BJ (cell line): ENCODE measurements around the gene TALDO1. TPM values are rescaled to one million over a fixed set of nuclear protein-coding genes. Genes with fewer than 3 reads are reported as not detected.

ENCODE experiments used
- CTCF ChIA-PET: fragments of 350-600 bp; formaldehyde crosslinking; extraction: SDS; loops from one replicate; lab custom pipeline; 2021; ENCODE audit warnings: antibody characterized with exemption, inconsistent platforms; lab: Yijun Ruan, JAX
- POLR2A ChIA-PET: fragments of 300-600 bp; sonication (Branson Sonifier 250); formaldehyde crosslinking; extraction: SDS; loops from one replicate; lab custom pipeline; 2021; ENCODE audit warnings: antibody characterized with exemption; lab: Charles Lee
- DNase-seq: peaks from one replicate; pipeline ENCODE4 v3.0.0-alpha.2; 2011; ENCODE audit warnings: low read depth
- H3K27me3 ChIP-seq: 2 replicates; pipeline ENCODE4 v1.6.0; 2011; ENCODE audit warnings: low read length; ENCODE audit not compliant: control insufficient read depth, insufficient read depth
- H3K36me3 ChIP-seq: 2 replicates; pipeline ENCODE4 v1.5.1; 2011; ENCODE audit warnings: low read length; ENCODE audit not compliant: control insufficient read depth, insufficient read depth
- H3K4me3 ChIP-seq: 2 replicates; pipeline ENCODE4 v1.5.1; 2011; ENCODE audit warnings: low read depth, mild to moderate bottlenecking, control low read depth, low read length
- polyA plus RNA-seq: library from polyadenylated mRNA; depleted of rRNA; stranded (reverse); fragments of >200 nt; gene quantifications from 2 replicates; pipeline ENCODE4 v1.2.3, GENCODE V29; 2011
- TF ChIP-seq, protein P1 (sequence below): IDR thresholded peaks from 2 replicates; pipeline ENCODE4 v1.5.1; 2011; ENCODE audit warnings: low read depth, mild to moderate bottlenecking, control low read depth, inconsistent platforms, low read length, moderate library complexity; ENCODE audit not compliant: insufficient read depth

TALDO1 gene
- polyA plus RNA-seq, 1 experiment: 278 TPM

DNA sequence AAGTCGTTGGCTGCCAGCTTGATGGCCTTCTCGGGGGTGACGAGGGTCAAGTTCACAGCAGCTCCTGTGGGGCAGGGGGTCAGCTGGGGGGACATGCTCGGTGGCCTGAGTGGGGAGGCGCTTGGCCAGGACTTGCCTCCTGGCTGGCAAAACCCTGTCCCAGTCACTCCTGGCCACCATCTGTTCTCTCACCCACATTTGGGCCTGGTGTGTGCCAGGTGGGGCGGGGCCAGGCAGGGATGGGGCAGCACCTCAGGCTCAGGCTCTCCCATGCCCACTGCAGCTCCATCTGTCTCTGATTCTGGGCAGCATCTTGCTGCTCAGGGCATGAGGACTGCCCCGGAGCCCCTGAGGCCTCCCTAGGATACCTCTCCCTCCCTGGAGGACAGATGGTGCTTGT, 46.3 kb downstream of the TALDO1 start:
- Histone ChIP-seq H3K36me3 (peaks cover 2% of the 10 kb centered on the region), H3K27me3 (no peaks in the 10 kb centered on the region), H3K4me3 (no peak overlapping the region)
- TF ChIP-seq, protein P1, sequence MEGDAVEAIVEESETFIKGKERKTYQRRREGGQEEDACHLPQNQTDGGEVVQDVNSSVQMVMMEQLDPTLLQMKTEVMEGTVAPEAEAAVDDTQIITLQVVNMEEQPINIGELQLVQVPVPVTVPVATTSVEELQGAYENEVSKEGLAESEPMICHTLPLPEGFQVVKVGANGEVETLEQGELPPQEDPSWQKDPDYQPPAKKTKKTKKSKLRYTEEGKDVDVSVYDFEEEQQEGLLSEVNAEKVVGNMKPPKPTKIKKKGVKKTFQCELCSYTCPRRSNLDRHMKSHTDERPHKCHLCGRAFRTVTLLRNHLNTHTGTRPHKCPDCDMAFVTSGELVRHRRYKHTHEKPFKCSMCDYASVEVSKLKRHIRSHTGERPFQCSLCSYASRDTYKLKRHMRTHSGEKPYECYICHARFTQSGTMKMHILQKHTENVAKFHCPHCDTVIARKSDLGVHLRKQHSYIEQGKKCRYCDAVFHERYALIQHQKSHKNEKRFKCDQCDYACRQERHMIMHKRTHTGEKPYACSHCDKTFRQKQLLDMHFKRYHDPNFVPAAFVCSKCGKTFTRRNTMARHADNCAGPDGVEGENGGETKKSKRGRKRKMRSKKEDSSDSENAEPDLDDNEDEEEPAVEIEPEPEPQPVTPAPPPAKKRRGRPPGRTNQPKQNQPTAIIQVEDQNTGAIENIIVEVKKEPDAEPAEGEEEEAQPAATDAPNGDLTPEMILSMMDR: no peak
- POLR2A ChIA-PET: no interaction called here
- CTCF ChIA-PET: interaction anchor here (1.6 kb wide), 1 partner anchor 10 kb away, joined by 6 read pairs; no protein-coding TSS in a partner anchor
- no peak for DNase-seq

DNA sequence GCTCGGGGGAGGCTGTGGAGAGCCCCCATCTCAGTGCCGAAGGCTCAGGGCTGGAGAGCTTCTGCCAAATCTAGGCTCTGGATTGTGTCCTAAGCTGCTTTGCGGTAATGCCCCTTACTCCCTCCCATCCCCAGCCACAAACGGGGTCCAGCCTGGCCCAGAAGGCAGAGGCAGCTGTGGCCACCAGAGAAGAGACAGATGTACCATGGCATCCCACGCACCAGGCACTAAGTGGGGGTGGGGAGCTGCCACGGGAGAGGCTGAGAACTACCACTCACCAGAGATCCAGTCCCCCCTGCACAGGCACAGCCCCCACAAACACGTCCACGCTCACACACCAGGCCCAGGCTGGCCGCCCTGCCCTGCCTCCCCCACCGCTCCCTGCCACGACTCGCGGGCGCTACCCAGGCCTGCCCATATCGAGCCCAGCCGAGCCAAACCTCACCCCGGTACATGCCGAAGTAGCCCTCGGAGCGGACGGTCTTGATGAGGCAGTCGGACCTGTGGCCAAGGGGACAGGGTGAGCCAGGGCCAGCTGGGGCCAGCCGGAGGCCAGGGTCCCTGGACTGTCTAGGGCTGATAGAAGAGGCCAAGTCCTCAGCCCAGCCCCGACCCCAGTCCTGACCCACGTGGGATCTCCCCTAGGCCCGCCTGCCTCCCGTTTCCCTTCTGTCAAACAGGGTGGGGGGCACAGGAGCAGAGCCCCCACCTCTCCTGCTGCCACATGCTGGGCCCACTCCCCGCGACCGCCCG, 46.9 kb downstream of the TALDO1 start:
- CTCF ChIA-PET: interaction anchor here (1.6 kb wide), 1 partner anchor 11 kb away, joined by 6 read pairs; no protein-coding TSS in a partner anchor
- no peak overlapping the region for H3K4me3 ChIP-seq
- no peak for DNase-seq
- TF ChIP-seq, protein P1: no peak
- POLR2A ChIA-PET: interaction anchor here (0.6 kb wide), 1 partner anchor 35 kb away, joined by 3 read pairs; no protein-coding TSS in a partner anchor
- H3K36me3 ChIP-seq: peaks cover 4% of the 10 kb centered on the region
- no peaks in the 10 kb centered on the region for H3K27me3 ChIP-seq

DNA sequence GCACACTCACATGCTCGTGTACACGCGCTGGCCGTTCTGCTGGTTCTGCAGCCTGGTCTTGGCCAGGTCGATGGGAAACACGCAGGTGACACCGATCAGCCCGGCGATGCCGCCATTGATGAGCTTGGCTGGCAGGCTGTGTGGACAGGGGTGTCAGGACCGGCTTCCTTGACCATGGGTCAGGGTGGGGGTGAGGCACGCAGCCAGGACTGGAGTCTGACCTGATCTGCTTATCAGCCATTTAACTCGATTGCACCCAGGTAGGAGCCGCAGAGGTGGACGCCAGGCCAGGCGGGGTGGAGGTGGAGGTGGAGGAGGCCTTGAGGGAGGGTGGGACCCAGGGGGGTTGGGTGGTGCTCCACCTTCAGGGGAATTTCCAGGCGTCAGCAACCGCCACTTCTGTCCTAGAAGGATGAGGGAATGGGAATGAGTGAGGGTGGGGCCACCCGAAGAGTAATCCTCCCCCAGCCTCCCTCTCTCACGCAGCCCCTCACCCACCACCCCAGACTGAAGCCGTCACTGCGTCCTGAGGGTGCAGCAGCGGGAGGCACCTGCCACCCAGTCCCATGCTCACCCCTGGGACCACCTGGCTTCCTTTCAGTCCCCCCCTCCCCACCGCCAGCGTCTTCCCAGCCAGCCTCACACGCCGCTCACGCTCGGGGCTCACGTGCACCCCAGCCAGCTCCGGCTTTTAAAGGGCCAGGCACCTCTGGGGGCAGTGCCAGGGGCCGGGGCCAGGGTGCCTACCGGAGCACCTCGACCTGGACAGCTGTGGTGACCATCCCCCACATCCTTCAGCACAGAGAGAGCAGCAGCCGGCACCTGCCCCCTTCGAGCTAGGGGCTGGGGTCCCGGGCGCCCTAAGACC, 47.7 kb downstream of the TALDO1 start:
- CTCF ChIA-PET: interaction anchor here (1.0 to 1.6 kb wide), 2 partner anchors 12 to 16 kb away, joined by 4 to 6 read pairs; no protein-coding TSS in a partner anchor
- H3K27me3 ChIP-seq: no peaks in the 10 kb centered on the region
- POLR2A ChIA-PET: no interaction called here
- no peak for DNase-seq
- TF ChIP-seq, protein P1: no peak
- peak overlapping the region; percentile 87 for H3K4me3 ChIP-seq
- H3K36me3 ChIP-seq: peaks cover 4% of the 10 kb centered on the region

DNA sequence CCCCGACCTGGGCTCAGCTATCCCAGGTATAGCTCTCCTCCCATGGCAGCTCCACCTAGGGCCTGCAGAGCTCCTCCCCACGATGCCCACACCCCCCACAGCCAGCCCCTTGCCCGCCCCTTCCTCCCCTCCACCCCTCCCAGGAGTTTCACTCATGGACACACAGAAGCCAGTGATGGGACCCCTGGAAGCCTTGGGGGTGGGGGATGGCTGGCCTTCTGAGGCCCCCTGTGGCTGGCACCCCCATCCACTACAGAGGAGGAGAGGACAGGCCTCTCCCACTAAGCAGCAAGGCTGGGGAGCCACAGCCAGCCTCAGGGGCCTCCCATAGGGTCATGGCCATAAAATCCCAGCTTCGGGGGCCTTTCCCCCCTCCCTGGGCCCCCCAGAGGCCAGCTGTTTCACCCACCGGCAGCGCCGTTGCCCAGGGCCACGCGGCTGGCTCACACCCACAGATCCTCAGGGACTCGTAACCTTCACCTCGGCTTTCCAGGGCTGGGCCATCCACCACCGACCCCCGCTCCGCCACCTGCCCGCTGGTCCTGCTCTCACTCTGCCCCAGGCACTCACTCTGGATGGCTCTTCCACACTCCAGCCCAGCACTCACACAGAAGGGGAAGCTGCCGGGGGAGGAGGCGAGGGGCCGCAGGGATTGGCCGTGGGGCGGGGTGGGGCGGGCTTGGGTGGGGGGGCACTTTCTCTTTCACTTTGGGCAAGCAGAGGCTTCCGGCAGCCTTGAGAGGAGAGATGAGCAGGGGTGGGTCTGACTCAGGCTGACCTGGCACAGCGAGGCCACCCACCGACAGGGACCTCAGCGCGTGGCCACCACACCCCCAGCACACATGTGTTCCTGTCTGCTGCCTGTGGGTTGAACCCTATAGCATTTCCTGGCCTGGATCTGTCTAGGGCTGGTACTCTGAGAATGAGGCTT, 48.6 kb downstream of the TALDO1 start:
- peak; percentile 34 for DNase-seq
- Histone ChIP-seq H3K27me3 (no peaks in the 10 kb centered on the region), H3K36me3 (peaks cover 11% of the 10 kb centered on the region), H3K4me3 (peak overlapping the region; percentile 87)
- TF ChIP-seq, protein P1: no peak
- POLR2A ChIA-PET: interaction anchor here (0.6 to 0.7 kb wide), 2 partner anchors 24 to 45 kb away, joined by 3 to 4 read pairs; no protein-coding TSS in a partner anchor
- CTCF ChIA-PET: interaction anchor here (1.0 kb wide), 2 partner anchors 17 to 48 kb away, joined by 3 to 4 read pairs; no protein-coding TSS in a partner anchor
